A673 (cell line): ENCODE results near the gene MAGEB4.

Experiments
- EZH2 ChIP-seq: fragments of 200-600 bp; sonication (generic); IDR thresholded peaks from 2 replicates; pipeline ENCODE4 v1.6.1; 2017; ENCODE audit warnings: borderline replicate concordance, low read depth, mild to moderate bottlenecking, mixed read lengths, antibody characterized with exemption, low read length; ENCODE audit not compliant: poor library complexity, severe bottlenecking
- TF ChIP-seq, protein P1 (sequence below): fragments of 300-800, 200-600 bp; sonication (generic); conservative IDR thresholded peaks from 2 replicates; pipeline ENCODE4 v1.5.1; 2017; ENCODE audit warnings: low read depth, mild to moderate bottlenecking, antibody characterized with exemption, low read length, moderate library complexity, mixed read lengths

DNA sequence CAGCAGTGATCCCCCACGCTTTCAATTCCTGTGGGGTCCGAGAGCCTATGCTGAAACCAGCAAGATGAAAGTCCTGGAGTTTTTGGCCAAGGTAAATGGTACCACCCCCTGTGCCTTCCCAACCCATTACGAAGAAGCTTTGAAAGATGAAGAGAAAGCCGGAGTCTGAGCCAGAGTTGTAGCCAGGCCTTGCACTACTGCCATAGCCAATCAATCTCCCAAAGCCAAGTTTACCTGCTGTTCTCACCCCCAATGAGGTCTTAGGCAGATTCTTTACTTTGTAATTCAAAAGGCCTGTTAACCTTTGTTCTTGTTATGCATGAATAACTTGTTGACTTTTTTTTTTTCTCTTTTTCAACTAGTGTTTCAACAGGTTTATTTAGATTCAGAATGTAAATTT, 22.4 kb upstream of the MAGEB4 start:
- TF ChIP-seq, protein P1, sequence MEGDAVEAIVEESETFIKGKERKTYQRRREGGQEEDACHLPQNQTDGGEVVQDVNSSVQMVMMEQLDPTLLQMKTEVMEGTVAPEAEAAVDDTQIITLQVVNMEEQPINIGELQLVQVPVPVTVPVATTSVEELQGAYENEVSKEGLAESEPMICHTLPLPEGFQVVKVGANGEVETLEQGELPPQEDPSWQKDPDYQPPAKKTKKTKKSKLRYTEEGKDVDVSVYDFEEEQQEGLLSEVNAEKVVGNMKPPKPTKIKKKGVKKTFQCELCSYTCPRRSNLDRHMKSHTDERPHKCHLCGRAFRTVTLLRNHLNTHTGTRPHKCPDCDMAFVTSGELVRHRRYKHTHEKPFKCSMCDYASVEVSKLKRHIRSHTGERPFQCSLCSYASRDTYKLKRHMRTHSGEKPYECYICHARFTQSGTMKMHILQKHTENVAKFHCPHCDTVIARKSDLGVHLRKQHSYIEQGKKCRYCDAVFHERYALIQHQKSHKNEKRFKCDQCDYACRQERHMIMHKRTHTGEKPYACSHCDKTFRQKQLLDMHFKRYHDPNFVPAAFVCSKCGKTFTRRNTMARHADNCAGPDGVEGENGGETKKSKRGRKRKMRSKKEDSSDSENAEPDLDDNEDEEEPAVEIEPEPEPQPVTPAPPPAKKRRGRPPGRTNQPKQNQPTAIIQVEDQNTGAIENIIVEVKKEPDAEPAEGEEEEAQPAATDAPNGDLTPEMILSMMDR = no peak
- no peak for TF ChIP-seq EZH2
